Measurements from ENCODE around the gene DNAJC24. TPM values are rescaled to one million over a fixed set of nuclear protein-coding genes. Genes with fewer than 3 reads are reported as not detected.

DNAJC24 gene
- total and polyA plus RNA-seq, 9 of the 15 experiments (the other 6 are each of a cell fraction or from before 2014, with no cell fraction given) = 12.2 to 31.9 (median 16.9) TPM

DNA sequence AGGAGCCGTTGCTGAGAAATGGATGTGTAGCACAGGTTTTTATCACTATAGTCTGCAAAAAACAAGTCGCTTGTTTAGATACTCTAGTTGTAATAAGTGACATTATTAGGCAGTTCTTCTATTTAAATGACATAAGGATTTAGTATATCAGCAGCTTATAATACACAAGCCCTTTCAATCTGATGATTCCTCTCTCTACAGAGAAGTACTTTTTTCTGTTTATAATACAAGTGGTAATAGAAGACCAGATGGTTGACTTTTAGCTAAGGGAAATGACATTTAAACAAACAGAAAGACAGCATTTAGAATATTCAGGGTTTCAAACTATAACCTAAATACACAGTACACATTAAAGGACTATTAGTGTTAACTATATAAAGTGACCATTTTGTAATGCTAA, 79.4 kb downstream of the DNAJC24 start:
- H3K4me1 ChIP-seq (replicated peaks in 1 of 2; ENCODE audit: control insufficient read depth in 2 of 2, insufficient read depth in 2 of 2, low read length in 2 of 2) = no peaks in the 10 kb centered on the region
- intact Hi-C loops (cut with micrococcal nuclease) (no loop called here), in situ Hi-C loops (cut with MboI) (no loop called here)
- no peak overlapping the region for H3K4me2 ChIP-seq (ENCODE audit: insufficient read depth, low read length)
- no peaks in the 10 kb centered on the region for H3K9me1 ChIP-seq (ENCODE audit: control insufficient read depth, insufficient read depth, low read length)
- no peaks in the 10 kb centered on the region for H3K9me3 ChIP-seq (replicated peaks; ENCODE audit: control insufficient read depth, insufficient read depth, low read depth, low read length)
- H3K9ac ChIP-seq (ENCODE audit: insufficient read depth in 1 of 2, low read depth in 2 of 2, low read length in 2 of 2) = no peak overlapping the region
- no peak overlapping the region for H2AFZ ChIP-seq (ENCODE audit: low read depth, low read length)
- no peaks in the 10 kb centered on the region for H3K79me2 ChIP-seq (ENCODE audit: control insufficient read depth, insufficient read depth, low read length)
- POLR2A ChIA-PET = no interaction called here
- no peak for TF ChIP-seq ZNF707 (CRISPR knock-in tag; conservative IDR thresholded peaks at IDR 0.05)
- TF ChIP-seq, protein P1, sequence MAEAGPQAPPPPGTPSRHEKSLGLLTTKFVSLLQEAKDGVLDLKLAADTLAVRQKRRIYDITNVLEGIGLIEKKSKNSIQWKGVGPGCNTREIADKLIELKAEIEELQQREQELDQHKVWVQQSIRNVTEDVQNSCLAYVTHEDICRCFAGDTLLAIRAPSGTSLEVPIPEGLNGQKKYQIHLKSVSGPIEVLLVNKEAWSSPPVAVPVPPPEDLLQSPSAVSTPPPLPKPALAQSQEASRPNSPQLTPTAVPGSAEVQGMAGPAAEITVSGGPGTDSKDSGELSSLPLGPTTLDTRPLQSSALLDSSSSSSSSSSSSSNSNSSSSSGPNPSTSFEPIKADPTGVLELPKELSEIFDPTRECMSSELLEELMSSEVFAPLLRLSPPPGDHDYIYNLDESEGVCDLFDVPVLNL (CRISPR knock-in tag; IDR thresholded peaks at IDR 0.05; ENCODE audit: low read depth) = no peak
- no peak for TF ChIP-seq ZNF263 (CRISPR knock-in tag; IDR thresholded peaks at IDR 0.05; ENCODE audit: borderline replicate concordance)
- no peak for TF ChIP-seq GTF2E2 (tag; IDR thresholded peaks at IDR 0.05)
- TF ChIP-seq, protein P2, sequence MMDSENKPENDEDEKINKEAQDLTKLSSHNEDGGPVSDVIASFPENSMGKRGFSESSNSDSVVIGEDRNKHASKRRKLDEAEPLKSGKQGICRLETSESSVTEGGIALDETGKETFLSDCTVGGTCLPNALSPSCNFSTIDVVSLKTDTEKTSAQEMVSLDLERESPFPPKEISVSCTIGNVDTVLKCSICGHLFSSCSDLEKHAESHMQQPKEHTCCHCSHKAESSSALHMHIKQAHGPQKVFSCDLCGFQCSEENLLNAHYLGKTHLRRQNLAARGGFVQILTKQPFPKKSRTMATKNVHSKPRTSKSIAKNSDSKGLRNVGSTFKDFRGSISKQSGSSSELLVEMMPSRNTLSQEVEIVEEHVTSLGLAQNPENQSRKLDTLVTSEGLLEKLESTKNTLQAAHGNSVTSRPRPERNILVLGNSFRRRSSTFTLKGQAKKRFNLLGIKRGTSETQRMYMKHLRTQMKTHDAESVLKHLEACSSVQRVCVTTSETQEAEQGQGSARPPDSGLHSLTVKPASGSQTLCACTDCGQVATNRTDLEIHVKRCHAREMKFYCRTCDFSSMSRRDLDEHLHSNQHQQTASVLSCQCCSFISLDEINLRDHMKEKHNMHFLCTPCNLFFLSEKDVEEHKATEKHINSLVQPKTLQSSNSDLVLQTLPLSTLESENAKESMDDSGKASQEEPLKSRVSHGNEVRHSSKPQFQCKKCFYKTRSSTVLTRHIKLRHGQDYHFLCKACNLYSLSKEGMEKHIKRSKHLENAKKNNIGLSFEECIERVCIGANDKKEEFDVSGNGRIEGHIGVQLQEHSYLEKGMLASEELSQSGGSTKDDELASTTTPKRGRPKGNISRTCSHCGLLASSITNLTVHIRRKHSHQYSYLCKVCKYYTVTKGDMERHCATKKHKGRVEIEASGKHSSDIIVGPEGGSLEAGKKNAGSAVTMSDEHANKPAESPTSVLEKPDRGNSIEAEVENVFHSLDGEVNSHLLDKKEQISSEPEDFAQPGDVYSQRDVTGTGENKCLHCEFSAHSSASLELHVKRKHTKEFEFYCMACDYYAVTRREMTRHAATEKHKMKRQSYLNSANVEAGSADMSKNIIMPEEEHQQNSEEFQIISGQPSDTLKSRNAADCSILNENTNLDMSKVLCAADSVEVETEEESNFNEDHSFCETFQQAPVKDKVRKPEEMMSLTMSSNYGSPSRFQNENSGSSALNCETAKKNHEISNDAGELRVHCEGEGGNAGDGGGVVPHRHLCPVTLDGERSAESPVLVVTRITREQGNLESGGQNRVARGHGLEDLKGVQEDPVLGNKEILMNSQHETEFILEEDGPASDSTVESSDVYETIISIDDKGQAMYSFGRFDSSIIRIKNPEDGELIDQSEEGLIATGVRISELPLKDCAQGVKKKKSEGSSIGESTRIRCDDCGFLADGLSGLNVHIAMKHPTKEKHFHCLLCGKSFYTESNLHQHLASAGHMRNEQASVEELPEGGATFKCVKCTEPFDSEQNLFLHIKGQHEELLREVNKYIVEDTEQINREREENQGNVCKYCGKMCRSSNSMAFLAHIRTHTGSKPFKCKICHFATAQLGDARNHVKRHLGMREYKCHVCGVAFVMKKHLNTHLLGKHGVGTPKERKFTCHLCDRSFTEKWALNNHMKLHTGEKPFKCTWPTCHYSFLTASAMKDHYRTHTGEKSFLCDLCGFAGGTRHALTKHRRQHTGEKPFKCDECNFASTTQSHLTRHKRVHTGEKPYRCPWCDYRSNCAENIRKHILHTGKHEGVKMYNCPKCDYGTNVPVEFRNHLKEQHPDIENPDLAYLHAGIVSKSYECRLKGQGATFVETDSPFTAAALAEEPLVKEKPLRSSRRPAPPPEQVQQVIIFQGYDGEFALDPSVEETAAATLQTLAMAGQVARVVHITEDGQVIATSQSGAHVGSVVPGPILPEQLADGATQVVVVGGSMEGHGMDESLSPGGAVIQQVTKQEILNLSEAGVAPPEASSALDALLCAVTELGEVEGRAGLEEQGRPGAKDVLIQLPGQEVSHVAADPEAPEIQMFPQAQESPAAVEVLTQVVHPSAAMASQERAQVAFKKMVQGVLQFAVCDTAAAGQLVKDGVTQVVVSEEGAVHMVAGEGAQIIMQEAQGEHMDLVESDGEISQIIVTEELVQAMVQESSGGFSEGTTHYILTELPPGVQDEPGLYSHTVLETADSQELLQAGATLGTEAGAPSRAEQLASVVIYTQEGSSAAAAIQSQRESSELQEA (IDR thresholded peaks at IDR 0.05; ENCODE audit: low read depth) = no peak
- no peaks in the 10 kb centered on the region for H3K27me3 ChIP-seq (ENCODE audit: control insufficient read depth in 2 of 2, insufficient read depth in 2 of 2, low read length in 2 of 2)
- H4K20me1 ChIP-seq (replicated peaks; ENCODE audit: control insufficient read depth, insufficient read depth, low read length) = no peaks in the 10 kb centered on the region
- BruUV-seq (replicated peaks) = no TSS peak
- FAIRE-seq (no peak), ATAC-seq (no peak), DNase-seq (ENCODE audit: extremely low read depth in 1 of 4, low spot score in 3 of 4) (no peak)
- CTCF ChIA-PET (ENCODE audit: low intra/inter-chr PET ratio) = no interaction called here
- peaks cover 29% of the 10 kb centered on the region; the same call in 2 of the 3 replicates for H3K36me3 ChIP-seq (ENCODE audit: control insufficient read depth, insufficient read depth, low read length)
- WGBS (ENCODE audit: insufficient coverage, low coverage, missing lambda C conversion rate) = 85% methylated on average over 2 of the region's 2 CpGs
- no peak overlapping the region for H3K4me3 ChIP-seq
- H3K27ac ChIP-seq (ENCODE audit: extremely low read depth, low read depth, low read length) = no peak overlapping the region

Data from K562 (cell line).